ENCODE results near the gene ARID5A.

ARID5A gene

GRCh38 chr2:96512341-96512740 is 24.2 kb upstream of the ARID5A start:
- H3K4me3 ChIP-seq (ENCODE audit: low read depth, low read length), result no peak overlapping the region
- no peak for DNase-seq (ENCODE audit: low read depth)
- TF ChIP-seq CTCF (conservative IDR thresholded peaks at IDR 0.05; ENCODE audit: low read depth, low read length), result no peak

- DNase-seq (ENCODE audit: low read depth), result no peak
- no peak overlapping the region for H3K4me3 ChIP-seq (ENCODE audit: low read depth, low read length)
- no peak for TF ChIP-seq CTCF (conservative IDR thresholded peaks at IDR 0.05; ENCODE audit: low read depth, low read length)
Observed at GRCh38 chr2:96514521-96514920, 22.0 kb upstream of the ARID5A start.

- TF ChIP-seq CTCF (conservative IDR thresholded peaks at IDR 0.05; ENCODE audit: low read depth, low read length), result no peak
- DNase-seq (ENCODE audit: low read depth), result no peak
- no peak overlapping the region for H3K4me3 ChIP-seq (ENCODE audit: low read depth, low read length)
Observed at GRCh38 chr2:96517079-96517478, 19.5 kb upstream of the ARID5A start.

- DNase-seq (ENCODE audit: low read depth), result no peak
- H3K4me3 ChIP-seq (ENCODE audit: low read depth, low read length), result no peak overlapping the region
- no peak for TF ChIP-seq CTCF (conservative IDR thresholded peaks at IDR 0.05; ENCODE audit: low read depth, low read length)
Observed at GRCh38 chr2:96520231-96520630, 16.3 kb upstream of the ARID5A start.

- H3K4me3 ChIP-seq (ENCODE audit: low read depth, low read length), result no peak overlapping the region
- no peak for DNase-seq (ENCODE audit: low read depth)
- TF ChIP-seq CTCF (conservative IDR thresholded peaks at IDR 0.05; ENCODE audit: low read depth, low read length), result no peak
Observed at GRCh38 chr2:96520697-96521096, 15.9 kb upstream of the ARID5A start.

GRCh38 chr2:96521219-96521618 is 15.3 kb upstream of the ARID5A start:
- no peak for DNase-seq (ENCODE audit: low read depth)
- H3K4me3 ChIP-seq (ENCODE audit: low read depth, low read length), result no peak overlapping the region
- TF ChIP-seq CTCF (conservative IDR thresholded peaks at IDR 0.05; ENCODE audit: low read depth, low read length), result no peak

GRCh38 chr2:96522304-96523203 is 14.0 kb upstream of the ARID5A start:
- TF ChIP-seq CTCF (conservative IDR thresholded peaks at IDR 0.05; ENCODE audit: low read depth, low read length), result no peak
- no peak for DNase-seq (ENCODE audit: low read depth)
- no peak overlapping the region for H3K4me3 ChIP-seq (ENCODE audit: low read depth, low read length)

Measured in choroid plexus epithelial cell (primary cell).